GM18499 (cell line): ENCODE results near the gene CMTM2.
A peak's percentile ranks its signal among the peaks of the same experiment; 100 is the strongest.

Experiments used
- ATAC-seq: cut with Tn5 transposase; IDR thresholded peaks from one replicate; pipeline ENCODE4 v1.9.1; 2021; ENCODE audit warnings: moderate number of reproducible peaks; ENCODE audit not compliant: insufficient read depth, unreplicated experiment

CMTM2 gene, protein sequence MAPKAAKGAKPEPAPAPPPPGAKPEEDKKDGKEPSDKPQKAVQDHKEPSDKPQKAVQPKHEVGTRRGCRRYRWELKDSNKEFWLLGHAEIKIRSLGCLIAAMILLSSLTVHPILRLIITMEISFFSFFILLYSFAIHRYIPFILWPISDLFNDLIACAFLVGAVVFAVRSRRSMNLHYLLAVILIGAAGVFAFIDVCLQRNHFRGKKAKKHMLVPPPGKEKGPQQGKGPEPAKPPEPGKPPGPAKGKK

DNA sequence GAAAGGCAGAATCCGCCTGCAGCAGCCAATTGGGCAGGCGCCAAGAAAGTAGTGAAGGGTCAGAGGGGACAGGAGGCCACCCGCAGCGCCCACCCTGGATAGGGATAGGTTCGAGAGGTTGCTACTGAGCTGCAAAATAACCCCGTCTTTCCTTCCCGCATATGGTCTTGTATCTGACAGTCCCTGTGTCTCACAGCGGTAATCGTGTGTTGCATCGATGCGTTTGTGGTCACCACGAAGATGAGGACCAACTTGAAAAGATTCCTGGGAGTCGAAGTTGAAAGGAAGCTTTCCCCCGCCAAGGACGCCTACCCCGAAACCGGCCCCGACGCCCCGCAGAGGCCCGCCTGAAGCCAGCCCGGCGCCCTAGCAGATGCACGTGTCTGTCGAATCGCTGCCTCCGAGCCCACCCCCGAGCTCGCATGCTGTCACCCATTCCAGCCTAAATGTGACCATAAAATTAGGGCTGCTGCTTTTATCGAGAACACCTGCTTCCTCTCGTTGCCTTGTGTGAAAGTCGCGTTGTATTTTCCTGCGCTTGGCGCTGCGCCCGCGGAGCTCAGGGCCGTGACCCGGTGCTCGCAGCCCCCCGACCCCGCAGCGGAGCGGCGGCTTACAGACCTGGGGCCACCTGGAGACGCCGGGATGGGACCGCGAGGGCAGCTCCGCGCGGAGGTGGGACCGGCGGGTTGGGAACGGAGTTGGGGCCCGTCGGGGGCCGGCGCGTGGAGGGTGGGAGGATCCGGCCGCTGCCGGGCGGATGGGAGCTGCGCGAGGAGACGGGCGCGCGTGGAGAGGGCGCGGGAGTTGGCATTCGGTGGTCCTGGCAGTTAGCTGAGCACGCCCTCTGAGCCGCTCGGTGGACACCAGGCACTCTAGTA lies at the start of gene CMTM2:
CMTM2 (plus strand) TSS at position 813 of the 881 bp plus-strand sequence. CDS start 145 bp downstream, outside the sequence.
- ATAC-seq: no peak

DNA sequence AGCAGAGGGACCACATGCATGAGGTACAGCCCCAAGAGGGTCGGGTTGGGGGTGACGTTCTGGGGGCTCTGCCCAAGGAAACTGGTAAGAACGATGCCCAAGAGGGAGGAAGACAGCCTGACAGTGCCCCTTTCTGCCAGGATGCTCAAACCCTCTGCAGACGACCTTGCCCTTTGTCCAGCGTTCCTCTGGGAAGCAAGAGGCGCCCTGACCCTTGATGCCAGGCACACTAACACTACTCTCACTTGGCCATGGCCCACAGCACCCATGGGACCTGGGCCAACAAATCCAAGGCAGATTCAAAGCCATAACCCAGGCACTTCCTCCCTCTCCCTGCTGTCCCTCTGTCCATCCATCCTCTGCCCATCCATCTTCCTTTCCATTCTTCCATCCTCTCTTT lies 49.8 kb upstream of the CMTM2 start:
- no peak for ATAC-seq

DNA sequence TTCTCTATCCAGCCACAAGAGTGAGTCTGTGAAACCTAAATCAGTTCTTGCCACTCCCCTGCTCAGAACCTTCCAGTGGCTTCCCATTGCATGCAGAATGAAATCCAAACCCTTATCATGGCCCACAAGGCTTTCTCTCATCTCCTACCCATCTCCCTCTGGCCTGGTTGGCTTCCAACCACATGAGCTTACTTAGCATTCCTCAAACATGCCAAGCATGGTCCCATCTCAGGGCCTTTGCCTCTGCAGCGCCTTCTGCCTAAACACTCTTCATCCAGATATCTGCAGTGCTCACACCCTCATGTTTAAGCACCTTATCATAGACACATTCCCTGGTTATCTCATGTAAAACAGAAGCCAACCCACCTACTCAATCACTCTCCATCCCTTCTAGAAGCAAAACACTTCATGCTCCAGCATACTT lies 44.9 kb upstream of the CMTM2 start:
- ATAC-seq: no peak

DNA sequence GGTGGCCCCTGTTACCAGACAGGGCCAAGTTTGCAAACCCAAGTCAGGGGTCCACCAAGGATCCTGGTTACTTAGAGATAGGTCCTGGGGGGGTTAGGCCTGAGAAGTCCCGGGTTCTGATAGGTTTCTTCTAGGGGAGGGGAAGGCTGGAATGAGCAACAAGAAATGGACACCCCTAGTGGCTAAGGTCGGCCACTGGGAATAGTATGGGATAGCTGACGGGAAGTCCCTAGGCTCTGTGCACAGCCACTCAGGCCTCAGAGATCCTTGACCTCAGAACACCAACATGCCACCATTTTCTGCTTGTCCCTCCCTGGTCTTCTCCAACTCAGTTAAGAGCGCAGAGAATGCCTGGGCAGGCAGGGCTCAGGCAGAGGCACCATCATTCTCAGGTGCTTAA lies 42.7 kb upstream of the CMTM2 start:
- no peak for ATAC-seq

DNA sequence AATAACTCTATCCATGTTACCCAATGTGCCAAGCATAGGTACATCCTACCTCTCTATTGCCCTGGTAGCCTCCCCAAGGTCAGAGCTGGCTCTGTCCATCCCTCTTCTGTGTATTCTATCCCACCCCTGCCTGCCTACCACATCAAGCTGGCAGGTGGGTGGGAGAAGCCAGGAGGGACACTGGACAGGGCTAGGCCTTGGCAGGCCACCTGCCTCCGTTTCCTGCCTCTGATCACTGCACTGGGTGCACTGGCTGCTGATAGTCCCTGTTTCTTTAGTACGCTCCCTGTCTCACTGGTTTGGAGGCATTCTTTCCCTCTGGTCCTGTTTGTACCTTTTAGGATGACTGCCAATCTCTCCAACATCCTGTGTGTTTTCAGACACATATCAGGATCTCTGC lies 42.0 kb upstream of the CMTM2 start:
- no peak for ATAC-seq

DNA sequence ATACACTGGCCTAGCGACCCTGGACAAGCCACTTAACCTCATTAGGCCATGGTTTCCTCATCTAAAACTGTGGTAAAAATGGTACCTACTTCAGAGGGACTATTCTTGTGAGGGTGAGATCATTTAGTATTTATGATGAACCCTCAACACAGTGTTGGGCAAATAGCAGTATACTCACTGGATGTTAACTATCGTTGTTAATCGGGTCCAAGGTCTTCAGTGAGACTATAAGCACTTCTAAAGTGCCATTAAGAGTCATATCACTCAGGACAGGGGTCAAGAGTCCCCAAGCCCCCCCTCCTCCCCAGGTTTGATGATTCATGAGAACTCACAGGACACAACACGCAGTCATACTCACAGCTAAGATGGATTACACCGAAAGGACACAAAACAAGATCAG lies 40.4 kb upstream of the CMTM2 start:
- ATAC-seq: no peak

DNA sequence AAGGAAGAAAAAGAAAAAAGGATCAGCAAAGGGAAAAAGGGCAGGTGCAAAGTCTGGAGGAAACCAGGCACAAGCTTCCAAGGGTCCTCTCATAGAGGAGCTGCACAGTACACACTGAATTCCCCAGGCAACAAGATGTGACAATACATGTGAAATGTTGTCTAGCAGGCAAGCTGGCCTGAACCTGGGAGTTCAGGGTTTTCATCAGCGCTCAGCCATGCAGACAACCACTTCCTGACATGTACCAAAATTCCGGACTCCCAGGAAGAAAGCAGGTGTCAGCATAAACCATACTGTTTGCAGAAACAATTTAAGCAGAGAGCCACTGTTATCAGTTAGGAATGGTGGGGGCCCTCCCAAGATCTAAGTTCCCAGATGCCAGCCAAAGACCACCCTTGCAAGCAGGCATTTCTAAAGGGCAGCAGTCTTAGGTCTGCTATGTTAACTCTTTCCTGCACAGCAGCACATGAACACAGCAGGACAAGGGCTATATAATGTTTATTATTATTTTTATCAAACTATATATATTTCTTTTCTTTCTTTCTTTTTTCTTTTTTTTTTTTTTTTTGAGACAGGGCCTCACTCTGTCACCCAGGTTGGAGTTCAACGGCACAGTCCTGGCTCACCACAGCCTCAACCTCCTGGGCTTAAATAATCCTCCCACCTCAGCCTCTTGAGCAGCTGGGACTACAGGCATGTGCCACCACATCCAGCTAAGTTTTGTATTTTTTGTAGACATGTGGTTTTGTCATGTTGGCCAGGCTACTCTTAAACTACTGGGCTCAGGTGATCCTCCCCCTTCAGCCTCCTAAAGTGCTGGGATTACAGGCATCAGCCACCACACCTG lies 39.4 kb upstream of the CMTM2 start:
- peak; percentile 76 for ATAC-seq

DNA sequence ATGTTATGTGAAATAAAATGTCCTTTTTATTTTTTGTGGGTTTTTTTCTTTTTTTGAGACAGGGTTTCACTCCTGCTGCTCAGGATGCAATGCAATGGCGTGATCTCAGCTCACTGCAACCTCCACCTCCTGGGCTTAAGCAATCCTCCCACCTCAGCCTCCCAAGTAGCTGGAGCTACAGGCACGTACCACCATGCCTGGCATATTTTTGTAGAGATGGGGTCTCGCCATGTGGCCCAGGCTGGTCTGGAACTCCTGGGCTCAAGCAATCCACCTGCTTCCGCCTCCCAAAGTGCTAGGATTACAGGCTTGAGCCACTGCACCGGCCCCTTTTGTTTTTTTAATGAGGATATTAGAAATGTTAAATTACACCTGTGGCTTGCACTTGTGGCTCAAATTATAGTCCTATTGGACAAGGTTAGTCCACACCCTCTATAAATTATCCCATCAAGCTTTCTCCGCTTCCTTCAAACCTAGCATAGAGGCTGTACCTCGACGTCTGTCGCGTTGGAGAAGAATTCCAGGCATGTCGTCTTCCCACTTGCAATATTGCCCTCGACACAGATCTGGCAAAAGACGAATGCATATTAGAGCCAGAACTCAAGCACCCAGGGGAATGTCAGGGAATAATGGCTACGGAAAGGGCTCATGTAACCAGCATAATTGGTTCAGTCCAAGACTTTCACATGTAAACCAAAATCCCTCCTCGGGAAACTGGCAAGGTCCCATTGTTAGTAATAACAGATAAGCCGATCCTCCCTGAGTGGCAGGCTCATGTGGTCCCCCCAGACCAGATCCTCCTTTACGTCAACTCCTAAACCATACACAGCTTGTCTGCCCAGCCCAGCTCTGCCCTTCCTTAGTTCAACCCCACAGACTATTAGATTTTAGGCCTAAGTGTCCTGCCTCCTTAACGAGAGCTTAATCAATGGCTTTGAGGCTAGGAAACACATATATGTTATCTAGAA lies 37.6 kb upstream of the CMTM2 start:
- ATAC-seq: no peak

DNA sequence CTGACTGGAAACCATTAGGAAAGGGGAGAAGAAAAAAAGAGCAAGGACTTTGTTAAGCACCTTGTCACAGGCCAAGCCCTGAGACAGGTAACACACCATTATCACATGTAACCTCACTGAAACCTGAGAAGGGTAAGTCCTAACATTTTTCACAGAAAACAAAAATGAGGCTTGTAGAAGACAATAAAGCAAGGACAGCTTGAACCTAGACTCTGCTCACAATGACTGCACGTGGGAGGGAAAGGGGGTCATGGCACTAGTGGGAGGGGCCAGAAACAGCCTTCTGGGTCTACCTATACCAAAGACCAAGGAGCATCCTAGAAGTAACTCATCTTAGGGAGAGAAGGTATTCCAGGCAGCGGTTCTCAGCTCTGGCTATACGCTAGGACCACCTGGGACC lies 36.9 kb upstream of the CMTM2 start:
- no peak for ATAC-seq

DNA sequence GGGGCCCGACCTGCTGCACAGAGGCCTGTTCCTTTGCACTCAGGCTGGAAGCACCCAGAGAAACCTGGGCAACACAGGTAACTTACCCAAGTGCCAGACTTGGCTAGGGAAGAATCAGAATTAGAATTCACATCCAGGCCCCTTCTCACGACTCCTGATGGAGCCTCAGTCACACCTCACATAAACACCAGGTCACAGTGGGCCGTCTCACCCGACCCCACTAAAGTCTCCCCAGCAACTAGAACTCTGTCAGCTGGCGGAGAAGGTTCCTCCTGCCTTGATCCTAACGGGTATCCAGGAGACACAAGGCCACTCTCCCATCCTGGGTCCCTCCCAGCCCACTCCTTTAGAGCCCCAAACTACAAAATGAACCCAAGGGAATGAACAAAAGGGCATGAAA lies 35.7 kb upstream of the CMTM2 start:
- no peak for ATAC-seq

DNA sequence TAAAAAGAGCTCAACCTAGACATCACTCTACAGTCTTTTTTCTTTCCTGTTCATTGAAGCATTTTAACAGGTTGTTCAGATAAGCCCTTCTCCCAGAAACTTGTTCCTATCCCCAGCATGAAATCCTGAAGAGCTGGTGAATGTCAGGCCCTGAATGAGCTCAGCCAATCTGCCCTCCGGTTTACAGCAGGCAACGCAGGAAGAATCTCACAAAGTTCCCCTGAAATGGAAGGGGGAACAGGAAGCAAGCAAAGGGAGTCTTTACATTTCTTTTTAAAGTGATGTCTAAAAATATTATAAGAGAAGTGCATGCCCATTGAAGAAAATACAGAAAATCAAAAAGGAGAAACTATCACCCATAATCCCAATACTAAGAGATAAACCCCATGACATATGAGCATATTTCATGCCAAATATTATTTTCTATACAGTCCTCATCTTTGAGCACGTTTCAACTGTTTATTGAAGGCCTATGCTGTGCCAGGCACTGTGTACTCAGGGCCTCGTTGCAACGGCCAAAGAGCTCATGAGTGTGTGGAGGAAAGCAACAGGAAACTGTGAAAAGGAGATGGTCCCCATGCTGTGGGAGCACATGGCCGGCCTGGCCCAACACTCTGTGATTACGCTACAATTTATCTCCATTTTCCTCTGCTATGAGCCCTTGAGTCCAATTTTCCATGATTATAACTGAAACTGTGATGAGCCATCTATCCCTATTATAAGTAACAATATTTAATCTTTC lies 35.1 kb upstream of the CMTM2 start:
- no peak for ATAC-seq

DNA sequence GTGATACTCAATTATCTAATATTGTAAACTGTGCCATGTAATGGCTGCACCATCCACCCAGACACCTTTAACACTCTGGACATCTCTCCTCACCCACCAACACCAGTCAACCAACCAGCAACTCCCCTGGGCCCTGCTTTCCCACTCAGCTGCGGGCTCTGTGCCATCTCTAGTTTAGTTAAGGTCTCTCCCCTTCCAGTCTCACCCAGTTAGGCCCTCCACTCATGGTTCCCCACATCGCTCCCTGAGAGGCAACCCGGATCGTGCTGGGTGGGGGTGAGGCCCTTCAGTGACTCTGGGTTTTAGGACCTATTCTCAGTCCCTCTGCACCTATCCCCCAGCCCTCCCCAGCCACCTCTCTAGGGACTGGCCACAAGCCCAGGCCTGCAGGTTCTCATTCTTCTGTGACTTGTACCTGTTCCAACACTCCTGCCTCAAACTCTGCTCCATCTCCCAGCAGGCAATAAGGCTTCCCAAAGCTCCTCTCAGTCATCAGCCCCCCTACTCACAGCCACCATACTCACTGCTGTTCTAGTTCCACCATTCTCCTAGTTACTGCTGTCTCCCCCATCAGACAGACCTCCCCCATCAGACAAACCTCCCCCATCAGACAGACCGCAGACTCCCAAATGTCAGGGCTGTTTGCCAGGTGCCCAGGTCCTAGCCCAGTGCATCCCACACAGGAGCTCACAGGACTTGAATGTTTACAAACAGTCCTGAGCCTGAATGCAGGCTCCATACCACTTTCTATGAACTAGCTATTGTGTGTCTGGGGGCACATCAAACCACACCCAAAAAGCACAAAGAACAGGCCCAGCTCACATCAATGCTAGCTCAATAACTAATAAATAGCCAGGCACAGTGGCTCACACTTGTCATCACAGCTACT lies 31.9 kb upstream of the CMTM2 start:
- ATAC-seq: no peak

DNA sequence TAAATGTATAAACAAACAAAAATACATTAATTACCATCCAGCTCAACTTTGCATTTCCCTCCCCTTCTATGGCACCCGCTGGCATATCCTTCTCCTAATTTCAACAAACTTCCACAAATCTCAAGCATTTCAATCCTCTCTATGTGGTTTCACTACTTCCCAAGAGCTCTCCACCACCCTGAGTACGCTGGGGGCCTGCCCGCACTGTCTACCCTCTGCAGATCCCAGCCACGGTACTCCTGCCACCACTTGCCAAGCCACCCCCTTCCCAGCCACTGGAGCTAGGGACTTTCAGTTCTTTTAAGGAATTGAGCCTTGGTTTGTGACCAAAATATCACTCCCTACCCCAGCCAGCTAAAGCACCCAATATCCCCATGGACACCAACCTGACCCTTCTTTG lies 31.2 kb upstream of the CMTM2 start:
- ATAC-seq: no peak

DNA sequence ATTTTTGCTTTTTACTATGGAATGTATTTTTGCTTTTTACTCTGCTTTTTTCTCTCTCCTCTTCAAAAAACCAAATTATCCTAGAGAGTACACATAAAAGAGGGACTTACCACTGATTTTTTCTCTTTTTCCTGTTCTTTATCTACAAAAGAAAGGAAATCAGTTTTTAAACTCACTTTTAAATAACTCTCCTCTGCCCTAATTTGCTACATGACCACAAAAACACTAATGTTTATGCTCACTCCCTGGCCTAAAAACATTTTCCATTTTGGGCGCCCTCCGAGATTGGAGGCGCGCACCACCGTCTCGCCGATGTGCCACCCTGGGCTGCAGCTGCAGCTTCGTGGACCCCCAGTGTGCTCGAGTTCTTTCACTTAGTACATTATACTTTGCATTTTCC lies 30.4 kb upstream of the CMTM2 start:
- no peak for ATAC-seq

DNA sequence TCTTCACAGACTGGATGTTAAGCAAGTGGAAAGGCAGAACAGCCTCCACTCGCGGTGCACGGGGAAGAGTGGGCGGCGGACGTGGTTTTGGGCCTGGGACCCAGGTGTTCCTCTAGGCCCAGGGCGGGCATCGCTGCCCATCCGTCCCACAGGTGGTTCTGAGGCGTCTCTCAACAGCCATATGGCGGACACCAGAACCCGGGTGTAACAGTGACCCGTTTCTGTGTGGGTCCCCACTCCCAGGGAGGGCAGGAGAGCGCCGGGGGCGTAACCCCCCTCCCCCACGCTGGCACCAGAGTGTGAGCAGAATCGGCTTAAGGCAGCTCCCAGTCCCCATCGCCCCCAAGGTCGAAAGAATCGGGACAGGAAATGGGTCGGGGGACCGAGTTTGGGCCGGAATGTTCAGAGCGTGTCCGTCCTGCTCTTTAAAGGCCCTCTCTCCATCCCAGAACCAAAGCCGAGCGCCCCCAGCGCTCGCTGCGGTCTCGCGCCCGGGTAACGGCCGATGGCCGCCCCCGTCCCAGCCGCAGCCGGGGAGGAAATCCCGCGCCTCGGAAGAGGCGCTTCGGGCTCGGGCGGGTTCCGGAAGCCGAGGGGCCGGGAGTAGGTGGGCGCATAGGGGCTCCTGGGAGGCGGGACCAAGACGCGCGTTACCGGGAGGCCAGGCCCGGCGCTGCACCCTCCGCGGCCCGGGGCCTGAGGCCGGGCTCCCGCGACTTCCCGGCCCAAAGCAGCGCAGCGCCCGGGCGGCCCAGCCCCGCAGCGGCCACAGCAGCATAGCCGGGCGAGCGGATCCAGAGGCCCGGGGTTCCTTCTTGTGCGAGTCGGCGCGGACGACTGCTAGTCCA lies 29.8 kb upstream of the CMTM2 start, which contains the start of gene TK2:
TK2 (minus strand) TSS at position 839 of the 848 bp plus-strand sequence; CDS start at position 778, 61 bp downstream.
- ATAC-seq: no peak

DNA sequence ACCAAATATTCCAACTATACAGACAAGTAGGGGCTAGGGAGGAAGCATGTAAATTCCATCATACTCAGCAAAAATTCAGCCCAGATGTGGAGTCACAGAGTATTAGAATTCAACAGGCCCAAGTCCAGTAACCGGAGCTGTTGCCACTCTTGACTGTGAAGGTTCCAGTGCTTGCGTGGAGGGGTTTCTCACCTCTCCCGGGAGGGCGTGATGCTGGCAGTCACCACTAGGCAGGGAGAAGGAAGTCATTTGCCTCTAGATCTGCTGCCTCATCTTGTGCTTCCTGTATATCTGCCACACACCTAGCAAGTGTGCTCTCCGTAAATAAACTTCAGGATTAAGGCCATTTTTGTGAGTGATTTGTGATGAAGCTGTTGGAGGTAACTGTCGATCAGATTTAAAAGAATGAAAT lies 27.9 kb upstream of the CMTM2 start:
- ATAC-seq: no peak

DNA sequence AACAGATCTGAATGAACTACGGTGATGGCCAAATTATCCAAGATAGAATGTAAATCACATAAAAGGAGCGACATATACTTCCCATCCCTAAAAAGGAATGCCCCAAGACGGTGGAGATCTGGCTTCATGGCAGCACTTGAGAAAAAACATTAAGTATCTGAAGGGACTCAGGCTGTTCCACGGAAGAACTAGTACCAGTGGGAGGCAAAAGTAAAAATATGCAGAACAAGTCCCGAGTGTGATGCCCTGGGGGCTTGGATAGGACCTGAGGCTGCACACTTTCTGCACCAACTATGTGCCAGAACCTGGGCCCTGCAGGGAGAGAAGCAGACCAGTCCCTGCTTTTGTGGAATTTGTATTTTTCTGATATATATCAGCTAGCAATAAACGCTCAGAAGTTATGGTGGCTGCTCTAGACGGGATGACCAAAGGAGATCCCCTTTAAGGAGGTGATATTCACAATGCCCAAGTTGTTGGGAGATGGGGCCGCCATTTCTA lies 27.4 kb upstream of the CMTM2 start:
- no peak for ATAC-seq
